ENCODE data around the gene PCDHGA1.

DNA sequence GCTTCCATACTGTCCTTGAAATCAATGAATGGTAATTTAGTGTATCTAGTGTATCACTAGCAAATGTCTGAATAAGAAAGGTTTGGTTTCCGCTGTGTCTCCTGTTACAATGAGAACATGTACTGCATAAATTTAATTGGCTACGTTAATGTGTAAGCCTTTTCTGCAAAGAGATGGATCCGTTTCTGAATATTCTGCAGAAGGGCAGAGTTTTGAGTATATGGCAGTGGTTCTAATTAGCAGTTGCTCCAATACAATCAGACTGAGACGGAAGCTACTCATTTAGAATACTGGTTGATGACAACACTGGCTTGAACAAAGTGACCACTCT, 154.0 kb downstream of the PCDHGA1 start:
- TF ChIP-seq JUN (IDR thresholded peaks at IDR 0.05): no peak
- TF ChIP-seq, protein P1, sequence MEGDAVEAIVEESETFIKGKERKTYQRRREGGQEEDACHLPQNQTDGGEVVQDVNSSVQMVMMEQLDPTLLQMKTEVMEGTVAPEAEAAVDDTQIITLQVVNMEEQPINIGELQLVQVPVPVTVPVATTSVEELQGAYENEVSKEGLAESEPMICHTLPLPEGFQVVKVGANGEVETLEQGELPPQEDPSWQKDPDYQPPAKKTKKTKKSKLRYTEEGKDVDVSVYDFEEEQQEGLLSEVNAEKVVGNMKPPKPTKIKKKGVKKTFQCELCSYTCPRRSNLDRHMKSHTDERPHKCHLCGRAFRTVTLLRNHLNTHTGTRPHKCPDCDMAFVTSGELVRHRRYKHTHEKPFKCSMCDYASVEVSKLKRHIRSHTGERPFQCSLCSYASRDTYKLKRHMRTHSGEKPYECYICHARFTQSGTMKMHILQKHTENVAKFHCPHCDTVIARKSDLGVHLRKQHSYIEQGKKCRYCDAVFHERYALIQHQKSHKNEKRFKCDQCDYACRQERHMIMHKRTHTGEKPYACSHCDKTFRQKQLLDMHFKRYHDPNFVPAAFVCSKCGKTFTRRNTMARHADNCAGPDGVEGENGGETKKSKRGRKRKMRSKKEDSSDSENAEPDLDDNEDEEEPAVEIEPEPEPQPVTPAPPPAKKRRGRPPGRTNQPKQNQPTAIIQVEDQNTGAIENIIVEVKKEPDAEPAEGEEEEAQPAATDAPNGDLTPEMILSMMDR (IDR thresholded peaks at IDR 0.05): no peak
- TF ChIP-seq NPAS2 (CRISPR knock-in tag; IDR thresholded peaks at IDR 0.05; ENCODE audit: borderline replicate concordance): no peak
- no peak for TF ChIP-seq RAD21 (conservative IDR thresholded peaks at IDR 0.05 in 1 of 2, IDR thresholded peaks at IDR 0.05 in 1 of 2)
- TF ChIP-seq, protein P2, sequence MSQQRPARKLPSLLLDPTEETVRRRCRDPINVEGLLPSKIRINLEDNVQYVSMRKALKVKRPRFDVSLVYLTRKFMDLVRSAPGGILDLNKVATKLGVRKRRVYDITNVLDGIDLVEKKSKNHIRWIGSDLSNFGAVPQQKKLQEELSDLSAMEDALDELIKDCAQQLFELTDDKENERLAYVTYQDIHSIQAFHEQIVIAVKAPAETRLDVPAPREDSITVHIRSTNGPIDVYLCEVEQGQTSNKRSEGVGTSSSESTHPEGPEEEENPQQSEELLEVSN (IDR thresholded peaks at IDR 0.05; ENCODE audit: borderline replicate concordance, low read depth): no peak
- no peak for TF ChIP-seq POLR2A (IDR thresholded peaks at IDR 0.05; ENCODE audit: low read length)
- TF ChIP-seq EHMT2 (IDR thresholded peaks at IDR 0.05; ENCODE audit: low read depth): no peak
- TF ChIP-seq HOXA7 (CRISPR knock-in tag; IDR thresholded peaks at IDR 0.05): no peak
- no peak for TF ChIP-seq ELK1 (IDR thresholded peaks at IDR 0.05; ENCODE audit: low read depth, low read length)
- no peak for TF ChIP-seq SREBF2 (IDR thresholded peaks at IDR 0.05)
- TF ChIP-seq, protein P3, sequence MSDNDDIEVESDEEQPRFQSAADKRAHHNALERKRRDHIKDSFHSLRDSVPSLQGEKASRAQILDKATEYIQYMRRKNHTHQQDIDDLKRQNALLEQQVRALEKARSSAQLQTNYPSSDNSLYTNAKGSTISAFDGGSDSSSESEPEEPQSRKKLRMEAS (IDR thresholded peaks at IDR 0.05): no peak
- no peak for TF ChIP-seq ZFP36 (IDR thresholded peaks at IDR 0.05; ENCODE audit: borderline replicate concordance, partially characterized antibody)
